NCI-H2171 treated with DMSO at 0.1 percent for 48 hours (cell line): ENCODE measurements around the gene ILF3.
A peak's percentile ranks its signal among the peaks of the same experiment; 100 is the strongest.
"Not testable (repeated sequence)": the region's sequence is repeated elsewhere in the genome, so short reads cannot be mapped to it uniquely, and the experiment has no call there.

Experiments
- DNase-seq: peaks from one replicate; lab custom pipeline; 2025; lab: John Stamatoyannopoulos, UW

The ILF3 gene

GRCh38 chr19:10675214-10675613, 21.1 kb downstream of the ILF3 start:
- DNase-seq: not testable (repeated sequence)

GRCh38 chr19:10677751-10678150, 23.6 kb downstream of the ILF3 start:
- DNase-seq: no peak

- DNase-seq: no peak
Observed at GRCh38 chr19:10678813-10679212, 24.7 kb downstream of the ILF3 start.

DNA sequence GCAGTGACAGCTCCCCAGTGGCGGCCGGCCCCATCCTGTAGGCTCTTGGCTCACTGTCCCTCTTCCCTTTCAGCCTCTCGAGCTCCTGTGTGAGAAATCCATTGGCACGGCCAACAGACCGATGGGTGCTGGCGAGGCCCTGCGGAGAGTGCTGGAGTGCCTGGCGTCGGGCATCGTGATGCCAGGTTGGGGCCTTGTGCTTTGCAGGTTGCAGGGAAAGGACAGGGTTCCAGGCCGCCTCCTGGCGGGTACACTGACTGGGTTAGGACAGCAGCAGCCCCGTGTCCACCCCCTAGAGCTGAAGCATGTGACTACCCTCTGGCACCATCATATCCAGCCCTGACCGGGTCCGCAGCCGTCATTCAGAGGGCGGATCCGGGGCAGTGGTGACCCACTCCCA, 25.6 kb downstream of the ILF3 start:
- DNase-seq: no peak

DNA sequence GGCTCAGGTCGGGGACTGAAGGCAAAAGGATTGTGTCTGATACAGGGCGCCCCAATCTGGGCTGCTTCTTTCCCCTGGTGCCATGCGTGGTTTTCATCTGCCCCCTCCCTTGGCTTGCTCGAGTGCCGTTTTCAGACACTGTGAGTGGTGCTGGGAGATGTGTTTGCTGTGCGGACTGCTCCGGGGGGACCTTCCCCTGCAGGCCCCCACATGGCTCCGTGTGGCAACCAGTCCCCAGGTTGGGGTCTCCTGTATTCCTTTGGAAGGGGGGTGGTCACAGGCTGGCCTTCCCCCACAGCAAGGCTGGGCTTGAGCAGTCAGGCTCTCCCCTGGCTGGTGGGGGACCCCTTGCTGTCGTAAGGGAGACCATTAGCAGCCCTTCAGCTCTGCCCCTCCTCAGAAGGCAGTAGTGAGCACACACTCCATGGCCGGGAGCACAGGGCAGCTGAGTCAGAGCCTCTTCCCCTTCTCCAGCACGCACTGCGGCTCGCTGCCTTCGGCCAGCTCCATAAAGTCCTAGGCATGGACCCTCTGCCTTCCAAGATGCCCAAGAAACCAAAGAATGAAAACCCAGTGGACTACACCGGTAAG, 26.5 kb downstream of the ILF3 start:
- no peak for DNase-seq

- no peak for DNase-seq
Observed at GRCh38 chr19:10681658-10682057, 27.5 kb downstream of the ILF3 start.

GRCh38 chr19:10682397-10683063, 28.4 kb downstream of the ILF3 start:
- DNase-seq: no peak

DNA sequence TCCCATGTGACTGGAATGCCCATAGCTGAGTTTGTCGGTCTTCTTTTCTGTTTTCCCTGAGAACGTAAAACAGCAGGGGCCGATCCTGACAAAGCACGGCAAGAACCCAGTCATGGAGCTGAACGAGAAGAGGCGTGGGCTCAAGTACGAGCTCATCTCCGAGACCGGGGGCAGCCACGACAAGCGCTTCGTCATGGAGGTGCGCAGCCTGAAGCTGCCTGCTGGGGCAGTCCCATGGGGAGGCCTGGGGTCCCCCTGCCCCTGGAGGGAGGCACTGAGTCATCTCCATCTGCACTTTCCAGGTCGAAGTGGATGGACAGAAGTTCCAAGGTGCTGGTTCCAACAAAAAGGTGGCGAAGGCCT, 28.9 kb downstream of the ILF3 start:
- no peak for DNase-seq

GRCh38 chr19:10683582-10683981, 29.4 kb downstream of the ILF3 start:
- no peak for DNase-seq

GRCh38 chr19:10685210-10685609, 31.1 kb downstream of the ILF3 start:
- DNase-seq: no peak

DNA sequence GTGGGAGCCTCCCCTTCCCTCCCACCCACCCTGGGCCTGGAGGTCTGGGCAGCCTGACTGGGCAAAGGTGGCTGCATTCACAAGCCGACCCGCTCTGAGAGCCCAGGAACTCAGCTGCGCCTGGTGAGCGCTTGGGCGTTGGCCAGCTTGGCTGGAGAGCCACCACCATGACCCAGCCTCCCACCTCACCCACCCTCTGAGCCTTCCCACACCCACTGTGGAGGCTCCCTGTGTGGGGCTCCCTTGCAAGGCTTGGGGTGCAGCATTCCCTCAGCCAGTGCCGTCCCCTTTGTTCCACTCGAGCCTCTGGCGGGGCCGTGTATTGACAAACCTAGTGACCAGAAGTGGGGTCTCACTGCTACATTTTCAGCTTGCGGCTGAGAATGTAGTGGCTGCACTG, 32.0 kb downstream of the ILF3 start:
- DNase-seq: no peak

GRCh38 chr19:10686661-10687517, 32.7 kb downstream of the ILF3 start:
- no peak for DNase-seq

GRCh38 chr19:10687518-10688288, 33.6 kb downstream of the ILF3 start:
- DNase-seq: no peak

DNA sequence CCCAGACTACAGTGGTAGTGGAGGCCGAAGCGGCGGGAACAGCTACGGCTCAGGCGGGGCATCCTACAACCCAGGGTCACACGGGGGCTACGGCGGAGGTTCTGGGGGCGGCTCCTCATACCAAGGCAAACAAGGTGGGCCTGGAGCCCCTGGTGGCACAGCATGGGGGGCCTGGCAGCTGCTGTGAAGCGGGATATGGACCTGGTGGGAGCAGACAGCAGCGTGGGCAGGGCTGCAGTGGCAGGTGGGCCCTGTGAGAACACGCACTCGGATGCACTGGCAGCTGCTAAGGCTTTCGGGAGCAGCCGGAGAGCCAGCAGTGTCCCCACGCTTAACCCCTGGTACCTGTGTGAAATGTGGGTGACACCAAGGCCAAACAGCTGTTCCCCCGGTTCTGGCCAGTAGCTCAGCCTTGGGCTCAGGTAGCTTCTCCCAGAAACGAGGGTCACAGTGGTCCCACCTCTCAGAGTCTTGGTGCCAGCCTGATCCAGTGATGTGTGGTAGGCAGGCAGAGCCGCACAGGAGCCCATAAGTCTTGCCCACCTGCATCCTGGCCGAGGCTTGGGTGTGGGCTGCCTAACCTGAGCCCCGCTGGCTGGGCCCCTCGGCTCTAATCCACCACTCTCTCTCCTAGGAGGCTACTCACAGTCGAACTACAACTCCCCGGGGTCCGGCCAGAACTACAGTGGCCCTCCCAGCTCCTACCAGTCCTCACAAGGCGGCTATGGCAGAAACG, 34.6 kb downstream of the ILF3 start:
- no peak for DNase-seq

DNA sequence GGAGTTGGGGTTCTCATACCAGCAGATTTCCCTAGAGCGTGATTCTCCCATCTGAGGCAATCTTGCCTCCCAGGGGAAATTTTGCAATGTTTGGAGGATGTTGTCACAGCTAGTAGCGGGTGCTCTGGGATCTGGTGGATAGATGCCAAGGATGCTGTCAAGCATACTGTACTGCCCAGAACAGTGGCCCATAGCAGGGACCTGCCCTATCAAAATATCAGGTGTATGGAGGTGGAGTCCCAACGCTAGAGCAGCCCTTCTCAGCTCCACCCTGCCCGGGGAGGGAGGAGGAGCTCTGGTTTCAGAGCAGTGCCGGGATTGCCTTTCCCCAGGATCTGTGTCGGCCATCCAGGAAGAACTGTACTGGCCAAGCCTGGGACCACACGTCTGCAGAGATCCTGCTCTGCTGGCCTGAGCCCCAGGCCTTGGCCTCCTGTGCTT, 36.2 kb downstream of the ILF3 start:
- peak; percentile 22 for DNase-seq

DNA sequence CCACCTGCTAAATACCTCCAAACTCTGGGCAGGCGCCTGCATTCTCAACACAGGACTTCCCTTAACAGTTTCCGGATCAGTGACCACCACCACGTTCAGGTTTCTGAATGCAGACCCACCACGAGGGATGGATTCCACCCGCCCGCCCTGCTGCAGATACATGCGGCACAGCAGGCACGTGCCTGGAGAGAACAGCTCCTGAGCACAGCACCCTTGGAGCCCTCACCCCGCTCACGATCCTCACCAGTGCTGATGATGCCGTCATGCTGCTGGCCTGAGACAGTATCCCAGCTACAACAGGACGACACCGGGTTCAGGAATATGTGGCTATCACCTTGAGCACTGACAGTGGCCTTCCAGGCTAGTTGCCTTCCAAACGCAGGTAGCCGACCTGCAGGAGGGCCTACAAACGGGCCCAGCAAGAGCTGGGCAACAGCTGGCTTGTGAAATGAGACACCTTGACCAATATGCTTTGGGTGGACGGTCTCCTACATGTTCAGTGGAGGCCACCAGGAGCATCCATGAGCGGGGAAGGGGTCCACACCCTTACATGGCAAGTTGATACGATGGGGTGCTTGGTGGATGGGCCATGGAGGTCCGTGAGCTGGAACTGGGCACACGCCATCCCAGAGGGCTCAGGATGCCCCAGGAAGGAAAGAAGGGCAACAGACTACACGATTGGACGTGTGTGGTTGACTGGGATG, 37.2 kb downstream of the ILF3 start:
- no peak for DNase-seq

DNA sequence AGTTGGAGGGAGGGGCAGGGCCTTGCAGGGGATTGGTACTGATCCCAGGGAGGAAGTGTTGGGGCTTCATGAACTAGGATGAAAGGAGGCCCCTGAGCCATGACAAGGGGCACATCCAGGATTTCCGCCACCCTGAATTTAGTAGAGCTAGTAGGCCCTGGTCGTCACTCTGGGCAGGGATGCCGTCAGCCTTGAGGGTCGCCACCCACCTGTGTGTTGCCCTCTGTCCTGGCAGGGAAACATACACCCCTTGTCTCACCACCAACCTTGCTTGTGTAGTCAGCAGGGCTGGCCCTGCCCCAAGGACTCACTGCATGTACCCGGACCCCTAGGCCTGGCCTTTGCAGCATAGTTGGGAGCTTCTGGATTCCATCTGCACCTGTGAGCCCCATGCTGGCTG, 37.7 kb downstream of the ILF3 start:
- DNase-seq: no peak

- DNase-seq: no peak
Observed at GRCh38 chr19:10692673-10693264, 38.6 kb downstream of the ILF3 start.

- peak; percentile 41 for DNase-seq
Observed at GRCh38 chr19:10694706-10695307, 40.7 kb downstream of the ILF3 start.
